Mesothelial cell of epicardium (in vitro differentiated cells): ENCODE data around the gene HNRNPH1. TPM values are rescaled to one million over a fixed set of nuclear protein-coding genes. Genes with fewer than 3 reads are reported as not detected.

Source experiments
- DNase-seq, 2 experiments: peaks; one replicate each; pipeline ENCODE4 v3.0.0; 2021; ENCODE audit warnings: low spot score in 2 of 2; ENCODE audit not compliant: unreplicated experiment in 2 of 2
- H3K27ac Mint-ChIP-seq: 2 replicates; pipeline ENCODE4 v1.8.0; 2021; ENCODE audit warnings: mixed read lengths
- H3K27me3 Mint-ChIP-seq: 2 replicates; pipeline ENCODE4 v1.8.0; 2021; ENCODE audit warnings: low read depth, mixed read lengths
- H3K36me3 Mint-ChIP-seq: 2 replicates; pipeline ENCODE4 v1.8.0; 2021; ENCODE audit warnings: mixed read lengths
- H3K4me1 Mint-ChIP-seq: 2 replicates; pipeline ENCODE4 v1.8.0; 2021; ENCODE audit warnings: mixed read lengths
- H3K4me3 Mint-ChIP-seq: 2 replicates; pipeline ENCODE4 v1.8.0; 2021; ENCODE audit warnings: mild to moderate bottlenecking, moderate library complexity, mixed read lengths
- H3K9me3 Mint-ChIP-seq: 2 replicates; pipeline ENCODE4 v1.8.0; 2021; ENCODE audit warnings: mixed read lengths
- CTCF ChIP-seq: fragments of 200-600 bp; sonication (generic); IDR thresholded peaks from one replicate; pipeline ENCODE4 v1.5.0; 2021; ENCODE audit warnings: antibody characterized with exemption; ENCODE audit not compliant: unreplicated experiment
- total RNA-seq: library from RNA; stranded (reverse); gene quantifications from 3 replicates; pipeline ENCODE4 v1.2.1, GENCODE V29; 2021

Gene HNRNPH1
- total RNA-seq, 1 donor from 2014 or later, result 1,105 TPM

GRCh38 chr5:179614745-179615144 is 8.7 kb downstream of the HNRNPH1 start:
- peaks cover 47% of the 10 kb centered on the region for H3K4me1 Mint-ChIP-seq
- no peak overlapping the region for H3K4me3 Mint-ChIP-seq
- H3K36me3 Mint-ChIP-seq, result peaks cover 67% of the 10 kb centered on the region
- DNase-seq, result no peak
- H3K27me3 Mint-ChIP-seq, result no peaks in the 10 kb centered on the region
- no peak overlapping the region for H3K27ac Mint-ChIP-seq
- no peaks in the 10 kb centered on the region for H3K9me3 Mint-ChIP-seq
- TF ChIP-seq CTCF, result no peak

- no peak for TF ChIP-seq CTCF
- Mint-ChIP-seq H3K4me3 (no peak overlapping the region), H3K27ac (peak overlapping the region; percentile 52), H3K4me1 (peaks cover 38% of the 10 kb centered on the region), H3K9me3 (no peaks in the 10 kb centered on the region), H3K27me3 (no peaks in the 10 kb centered on the region), H3K36me3 (peaks cover 65% of the 10 kb centered on the region)
- DNase-seq, result no peak
Measured at GRCh38 chr5:179613460-179614071, 9.9 kb downstream of the HNRNPH1 start.

GRCh38 chr5:179612577-179613459 is 10.7 kb downstream of the HNRNPH1 start:
- Mint-ChIP-seq H3K27me3 (no peaks in the 10 kb centered on the region), H3K4me3 (no peak overlapping the region), H3K36me3 (peaks cover 61% of the 10 kb centered on the region), H3K4me1 (peaks cover 34% of the 10 kb centered on the region), H3K9me3 (no peaks in the 10 kb centered on the region), H3K27ac (peak overlapping the region; percentile 52)
- DNase-seq, result no peak
- TF ChIP-seq CTCF, result no peak

- H3K4me3 Mint-ChIP-seq, result no peak overlapping the region
- H3K4me1 Mint-ChIP-seq, result peaks cover 22% of the 10 kb centered on the region
- peaks cover 44% of the 10 kb centered on the region for H3K36me3 Mint-ChIP-seq
- H3K27ac Mint-ChIP-seq, result peak overlapping the region; percentile 54
- DNase-seq, result no peak
- H3K9me3 Mint-ChIP-seq, result no peaks in the 10 kb centered on the region
- no peak for TF ChIP-seq CTCF
- no peaks in the 10 kb centered on the region for H3K27me3 Mint-ChIP-seq
Measured at GRCh38 chr5:179610903-179611265, 12.6 kb downstream of the HNRNPH1 start.

- no peak for DNase-seq
- Mint-ChIP-seq H3K4me3 (no peak overlapping the region), H3K9me3 (no peaks in the 10 kb centered on the region), H3K27ac (peak overlapping the region; percentile 54), H3K27me3 (no peaks in the 10 kb centered on the region), H3K36me3 (peaks cover 44% of the 10 kb centered on the region), H3K4me1 (peaks cover 22% of the 10 kb centered on the region)
- TF ChIP-seq CTCF, result no peak
Measured at GRCh38 chr5:179610109-179610902, 13.2 kb downstream of the HNRNPH1 start.
